NCI-H128 (cell line): ENCODE data around the gene SDR42E1.
"Not testable (repeated sequence)": the region's sequence is repeated elsewhere in the genome, so short reads cannot be mapped to it uniquely, and the experiment has no call there.

Experiments
- DNase-seq: peaks from one replicate; lab custom pipeline; 2025; ENCODE audit not compliant: unreplicated experiment; lab: John Stamatoyannopoulos, UW

Gene SDR42E1

DNA sequence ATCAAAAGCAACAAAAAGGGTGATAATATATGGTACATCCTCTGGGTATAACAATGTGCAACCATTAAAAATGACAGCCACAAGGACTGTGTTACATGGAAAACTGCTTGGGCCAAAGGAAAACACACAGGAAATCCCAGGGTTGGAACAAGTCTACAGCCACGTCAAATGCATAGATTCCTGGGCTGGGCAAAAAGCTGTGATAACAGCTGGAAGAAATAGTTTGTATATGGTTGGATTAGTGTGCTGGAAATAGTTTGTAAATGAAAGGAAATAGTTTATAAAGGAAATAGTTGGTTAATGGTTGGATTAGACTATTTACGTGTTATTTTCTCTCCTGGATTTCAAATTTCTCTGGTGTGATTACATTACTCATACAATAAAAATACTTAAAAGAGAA is 26.4 kb upstream of the SDR42E1 start:
- no peak for DNase-seq

DNA sequence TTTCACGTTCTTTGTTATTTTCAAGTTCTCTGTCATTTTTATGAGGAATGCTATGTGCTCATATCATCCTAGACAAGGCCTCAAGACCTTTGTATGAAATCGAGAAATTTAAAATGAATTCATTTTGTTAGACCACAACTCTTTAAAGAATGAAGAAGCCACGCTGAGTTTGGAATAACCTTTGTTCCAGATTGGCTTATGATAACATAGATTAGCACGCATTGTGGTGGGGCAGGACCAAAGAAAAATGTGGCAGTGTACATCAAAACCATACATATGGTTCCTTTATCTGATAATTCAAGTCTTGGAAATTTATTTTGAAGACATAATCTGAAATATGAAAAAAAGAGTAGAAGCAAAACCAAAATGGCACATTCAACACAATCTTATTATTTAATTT is 26.0 kb upstream of the SDR42E1 start:
- no peak for DNase-seq

DNA sequence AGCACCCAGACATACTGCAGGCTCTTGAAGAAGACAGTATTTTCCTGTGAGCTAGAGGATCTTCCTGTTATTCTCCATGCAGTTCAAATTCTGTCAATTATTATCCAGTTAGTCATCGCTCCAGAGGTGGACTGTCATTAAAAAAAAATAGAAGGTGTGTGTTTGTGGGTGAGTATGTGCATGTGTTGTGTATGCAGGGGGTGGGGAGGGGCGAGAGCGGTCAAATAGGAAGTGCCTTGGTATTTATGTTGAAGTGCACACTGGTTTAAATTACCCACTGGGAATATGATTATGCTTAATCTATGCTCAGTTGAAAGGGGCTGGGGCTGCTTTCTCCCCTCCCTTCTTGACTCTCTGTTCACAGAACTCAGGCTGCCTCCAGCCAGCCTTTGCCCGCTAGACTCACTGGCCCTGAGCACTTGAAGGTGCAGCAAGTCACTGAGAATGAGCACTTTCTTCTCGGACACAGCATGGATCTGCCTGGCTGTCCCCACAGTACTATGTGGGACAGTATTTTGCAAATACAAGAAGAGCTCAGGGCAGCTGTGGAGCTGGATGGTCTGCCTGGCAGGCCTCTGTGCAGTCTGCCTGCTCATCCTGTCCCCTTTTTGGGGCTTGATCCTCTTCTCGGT is 23.8 kb upstream of the SDR42E1 start, which contains the start of gene HSD17B2:
Gene HSD17B2 (plus strand): TSS at position 273 of the 632 bp plus-strand sequence. CDS start 172 bp downstream, at position 445.
- no peak for DNase-seq

DNA sequence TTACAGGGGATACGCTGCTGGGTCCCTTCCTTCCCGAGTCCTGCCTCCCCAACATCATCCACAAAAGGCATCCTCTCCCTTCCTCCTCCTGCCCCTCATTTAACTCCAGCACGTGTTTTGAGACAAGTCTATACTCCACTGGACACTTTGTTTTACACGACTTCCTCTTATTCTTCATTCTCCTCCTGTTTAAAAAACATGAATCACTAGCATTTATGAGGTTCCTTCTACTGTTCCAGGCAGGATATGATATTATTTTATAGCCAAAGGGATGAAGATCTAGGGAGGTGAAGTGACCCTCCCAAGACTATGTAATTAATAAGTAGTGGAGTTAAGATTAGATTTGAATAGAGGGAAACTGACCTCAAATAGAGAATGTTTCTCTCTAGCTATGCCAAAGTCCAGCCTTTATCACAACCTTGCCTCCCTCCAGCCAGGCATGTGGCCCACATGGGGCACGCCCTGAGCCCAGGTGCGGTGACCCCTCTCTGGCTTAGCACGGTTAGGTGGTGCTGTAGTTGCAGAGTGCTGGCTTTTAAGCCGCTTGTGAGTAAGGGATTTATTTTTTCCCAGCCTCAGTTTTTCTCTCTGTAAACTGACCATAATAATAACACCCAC is 22.5 kb upstream of the SDR42E1 start:
- no peak for DNase-seq

DNA sequence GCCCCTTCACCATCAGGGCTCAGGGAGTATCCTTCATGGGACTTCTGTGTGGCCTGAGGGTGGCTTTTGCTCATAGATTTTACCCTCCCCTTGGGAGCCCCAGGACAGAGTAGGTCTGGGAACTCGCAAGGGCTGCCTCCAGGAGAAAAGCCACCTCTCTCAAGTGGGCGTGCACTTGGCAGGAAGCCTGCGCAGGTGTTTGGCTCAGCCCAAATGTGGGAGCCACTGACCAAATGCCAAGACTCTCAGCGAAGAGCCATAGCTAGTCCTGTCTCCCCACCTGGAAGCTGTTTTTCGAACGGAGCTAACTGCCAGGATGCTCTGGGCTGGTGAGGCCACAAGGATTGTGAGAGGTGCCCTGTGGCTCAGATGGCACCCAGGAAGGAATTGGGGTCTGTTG is 21.7 kb upstream of the SDR42E1 start:
- no peak for DNase-seq

DNA sequence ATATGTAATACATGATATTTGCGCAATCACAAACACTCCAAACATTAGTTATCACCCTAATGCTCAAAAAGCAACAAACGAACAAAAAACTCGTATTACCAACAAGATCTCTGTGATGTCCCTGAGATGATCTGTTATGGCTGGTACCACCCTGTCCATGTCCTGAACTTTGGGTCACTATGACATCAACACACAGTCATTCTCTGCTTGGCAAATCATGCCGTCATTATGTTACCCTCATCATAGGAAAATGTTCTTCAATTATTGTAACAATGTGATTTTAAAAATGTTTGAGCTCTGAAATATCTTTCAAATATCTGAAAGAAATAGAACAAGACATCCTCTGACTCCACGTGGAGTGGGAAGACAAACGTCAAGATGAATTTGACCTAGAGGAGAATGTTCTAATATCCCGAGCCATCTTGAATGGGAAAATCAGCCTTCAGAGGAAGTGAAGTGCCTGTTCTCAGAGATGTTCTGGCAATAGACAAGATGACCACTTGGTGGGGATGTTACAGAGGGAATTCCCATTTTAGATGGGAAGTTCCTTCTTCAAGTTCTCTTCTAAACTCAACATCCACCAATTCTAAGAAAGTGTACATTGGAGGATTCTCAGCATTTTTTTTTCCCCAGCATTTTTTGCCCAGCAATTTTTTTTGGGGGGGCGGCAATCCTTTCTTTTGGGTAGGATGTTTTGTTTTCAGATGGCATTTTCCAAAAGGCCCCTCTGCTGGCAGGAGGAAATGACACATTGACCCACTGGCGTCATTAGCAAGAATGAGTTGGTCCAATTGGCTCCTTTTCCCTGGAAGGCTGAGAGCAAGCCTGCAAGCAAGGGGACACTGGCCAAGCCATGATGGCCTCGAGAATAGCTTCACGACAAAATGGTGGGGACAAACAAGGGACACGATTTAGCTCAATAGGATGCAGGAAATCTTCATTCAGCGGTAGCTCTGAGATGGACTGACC is 20.1 kb upstream of the SDR42E1 start:
- DNase-seq, result no peak

DNA sequence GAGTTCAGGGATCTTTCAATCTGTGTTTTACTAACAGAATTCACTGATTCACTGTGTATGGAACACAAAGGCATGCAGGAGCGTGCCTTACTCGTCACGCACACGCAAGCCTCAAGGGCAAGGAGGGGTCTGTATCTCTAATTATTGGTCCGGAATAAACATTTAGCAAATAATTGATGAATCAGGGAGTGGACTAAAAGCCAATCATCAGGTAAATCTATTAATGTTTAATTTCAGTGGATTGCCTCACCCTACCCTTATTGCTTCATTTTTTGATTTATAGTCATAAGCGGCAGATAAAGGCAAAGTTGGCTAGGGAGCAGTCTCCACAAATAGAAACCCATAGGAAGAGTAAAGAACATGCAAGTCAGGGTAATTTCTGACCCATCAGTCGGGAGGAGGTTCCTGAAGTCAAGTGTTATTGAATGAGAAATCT is 16.4 kb upstream of the SDR42E1 start:
- no peak for DNase-seq

DNA sequence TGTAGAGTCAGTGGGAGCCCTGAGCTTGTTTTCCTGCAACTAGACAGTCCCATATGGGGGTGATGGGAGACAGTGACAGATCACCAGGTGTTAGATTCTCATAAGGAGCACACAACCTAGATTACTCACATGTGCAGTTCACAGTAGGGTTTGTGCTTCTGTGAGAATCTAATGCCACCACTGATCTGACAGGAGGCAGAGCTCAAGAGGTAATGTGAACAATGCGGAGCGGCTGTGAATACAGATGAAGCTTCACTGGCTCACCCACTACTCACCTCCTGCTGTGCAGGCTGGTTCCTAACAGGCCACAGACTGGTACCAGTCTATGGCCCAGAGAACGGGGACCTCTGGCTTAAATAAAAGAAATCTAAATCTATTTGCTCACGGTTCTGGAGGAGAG is 13.6 kb upstream of the SDR42E1 start:
- DNase-seq, result no peak

DNA sequence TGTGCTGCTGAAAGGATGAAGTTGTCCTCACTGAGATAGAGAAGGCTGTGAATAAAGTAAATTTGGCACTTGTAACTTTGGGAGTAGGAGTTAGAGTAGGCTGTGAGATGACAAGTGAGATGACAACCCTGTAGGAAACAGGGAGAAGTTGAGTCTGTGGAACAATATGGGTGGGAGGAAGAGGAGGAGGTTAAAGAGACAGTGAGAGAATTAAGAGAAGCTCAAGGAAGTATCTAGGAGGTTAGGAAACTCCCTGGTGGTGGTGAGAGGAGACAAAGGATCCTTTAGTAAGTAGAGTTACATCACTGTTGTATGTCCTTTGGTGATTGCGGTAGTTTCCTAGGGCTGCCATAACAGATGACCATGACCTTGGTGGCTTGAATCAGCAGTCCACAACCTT is 13.0 kb upstream of the SDR42E1 start:
- DNase-seq, result no peak

DNA sequence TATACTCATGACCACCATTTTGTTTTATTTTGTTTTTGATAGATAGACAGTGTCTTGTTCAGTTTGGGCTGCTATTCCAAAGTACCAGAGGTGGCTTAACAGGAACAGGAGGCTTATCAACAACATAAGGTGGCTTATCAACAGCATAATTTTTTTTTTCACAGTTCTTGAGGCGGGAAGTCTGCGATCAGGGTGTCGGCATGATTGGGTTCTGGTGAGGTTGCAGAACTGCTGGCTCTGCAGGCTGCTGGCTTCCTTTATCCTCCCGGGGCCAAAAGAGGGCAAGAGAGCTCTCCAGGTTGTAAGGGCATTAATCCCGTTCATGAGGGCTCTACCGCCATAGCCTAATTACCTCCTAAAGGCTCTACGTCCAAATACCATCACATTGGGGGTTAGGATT is 11.9 kb upstream of the SDR42E1 start:
- no peak for DNase-seq

DNA sequence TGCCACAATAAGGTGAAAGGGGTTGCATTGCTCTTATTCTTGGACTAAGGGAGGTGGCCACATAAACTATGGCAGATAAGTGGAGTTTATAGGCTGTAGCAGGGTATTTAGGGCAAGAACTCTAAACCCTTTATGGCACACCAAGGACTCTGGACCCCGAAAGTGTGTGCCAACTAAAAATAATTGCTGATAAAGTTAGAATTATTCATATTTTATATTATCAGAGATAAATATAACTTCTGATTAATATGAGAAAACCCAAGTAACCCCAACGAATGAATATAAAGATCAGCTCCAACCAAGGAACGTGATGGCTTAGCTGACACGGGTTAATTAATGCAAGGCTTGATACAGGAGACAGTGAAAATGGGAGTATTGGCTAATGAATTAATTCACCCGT is 8.8 kb upstream of the SDR42E1 start:
- no peak for DNase-seq

DNA sequence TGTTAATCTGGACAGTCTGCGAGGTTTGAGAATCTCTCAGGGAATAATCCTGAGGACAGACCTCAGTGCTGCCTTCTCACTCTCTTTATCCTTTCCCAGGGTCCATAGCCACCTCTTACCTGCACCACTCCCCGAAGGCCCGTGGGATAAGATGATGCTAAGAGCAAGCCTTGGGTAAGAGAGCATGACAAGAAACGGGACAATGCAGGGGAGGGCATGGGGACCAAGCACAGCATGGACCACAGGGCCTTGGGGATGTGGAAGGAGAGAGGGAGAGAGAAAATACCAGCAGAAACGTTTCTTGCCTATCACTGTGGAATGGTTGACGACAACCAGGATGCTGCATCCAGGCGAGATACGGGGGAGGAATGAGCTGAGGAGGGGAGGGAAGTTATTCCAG is 8.3 kb upstream of the SDR42E1 start:
- DNase-seq, result no peak

DNA sequence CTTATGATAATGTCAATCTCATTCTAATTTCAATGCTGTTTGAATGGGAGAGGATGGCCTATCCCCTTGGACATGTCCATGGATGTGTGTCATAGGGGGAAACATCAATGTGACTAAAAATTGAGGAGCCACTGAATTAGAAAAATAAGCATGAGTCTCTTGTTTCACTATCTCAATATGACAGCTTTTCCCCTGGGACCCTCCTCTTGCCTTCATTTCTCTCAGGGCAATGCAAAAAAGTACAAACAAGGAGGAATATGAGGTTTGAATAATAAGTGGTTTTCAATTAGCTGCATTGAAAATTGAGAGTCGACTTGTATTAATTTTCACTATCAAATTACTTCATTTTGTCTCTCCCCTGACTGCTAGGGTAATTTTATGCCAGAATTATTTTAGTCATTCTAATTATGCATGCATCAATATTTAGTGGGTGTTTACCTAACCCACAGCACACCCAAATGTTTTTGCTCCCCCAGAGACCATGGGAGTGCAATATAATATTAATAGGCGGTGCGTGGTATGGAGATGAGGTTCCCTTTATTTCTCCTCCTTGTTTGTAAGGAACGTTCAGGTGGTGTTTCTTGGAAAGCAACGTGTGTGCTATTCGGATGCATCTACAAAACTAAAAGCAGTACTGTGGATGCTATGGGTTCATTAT is 6.8 kb upstream of the SDR42E1 start:
- DNase-seq, result no peak

DNA sequence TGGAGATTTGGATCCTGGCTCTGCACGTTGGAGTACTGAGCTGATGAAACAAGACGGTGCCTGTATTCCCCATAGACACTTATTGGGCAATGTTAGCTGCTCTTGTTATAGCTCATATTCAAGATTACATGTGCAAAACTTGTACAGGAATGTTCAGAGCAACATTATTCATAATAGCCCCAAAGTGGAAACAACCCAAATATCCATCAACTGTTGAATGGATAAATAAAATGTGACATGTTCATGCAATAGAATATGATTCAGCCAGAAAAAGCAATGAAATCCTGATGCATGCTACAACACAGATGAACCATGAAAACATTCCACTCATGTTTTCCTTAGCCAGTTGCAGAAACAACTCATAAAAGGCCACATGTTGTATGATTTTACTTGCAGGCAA is 5.7 kb upstream of the SDR42E1 start:
- no peak for DNase-seq

DNA sequence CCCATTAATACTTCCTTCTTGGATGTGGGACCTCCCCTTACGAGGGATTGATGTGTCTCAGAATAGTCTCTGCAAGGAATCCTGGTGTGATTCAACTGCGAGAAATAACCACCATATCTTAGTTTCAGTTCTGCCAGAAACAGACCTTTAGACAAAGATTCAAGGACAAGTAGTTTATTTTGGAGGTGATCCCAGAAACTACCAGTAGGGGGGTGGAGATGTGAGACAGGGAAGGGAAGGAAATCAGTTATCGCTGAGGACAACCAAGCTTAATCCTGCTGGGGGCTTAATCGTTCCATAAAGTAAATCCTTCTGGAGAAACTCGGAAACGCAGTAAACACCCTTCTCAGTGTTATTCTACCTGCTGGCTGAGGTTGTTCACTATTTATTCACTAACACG is 5.0 kb upstream of the SDR42E1 start:
- DNase-seq, result no peak

DNA sequence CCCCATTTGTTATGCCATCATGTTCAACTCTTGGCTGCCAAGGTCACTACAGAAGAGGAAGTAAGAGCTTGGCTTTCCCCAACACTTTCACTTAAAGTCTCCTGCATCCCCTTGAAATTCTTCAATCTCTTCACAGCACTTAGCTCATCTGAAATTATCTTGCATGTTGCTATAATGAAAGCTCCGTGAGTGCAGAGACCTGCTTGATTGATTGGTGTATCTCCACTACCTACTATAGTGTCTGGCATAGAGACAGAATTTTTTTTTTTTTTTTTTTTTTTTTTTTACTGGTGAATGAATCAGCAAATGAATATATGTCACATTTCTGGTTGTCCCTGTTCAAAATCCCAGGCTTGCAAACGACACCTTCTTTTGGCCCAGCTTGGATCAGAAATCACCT is 1.9 kb upstream of the SDR42E1 start:
- DNase-seq, result no peak

DNA sequence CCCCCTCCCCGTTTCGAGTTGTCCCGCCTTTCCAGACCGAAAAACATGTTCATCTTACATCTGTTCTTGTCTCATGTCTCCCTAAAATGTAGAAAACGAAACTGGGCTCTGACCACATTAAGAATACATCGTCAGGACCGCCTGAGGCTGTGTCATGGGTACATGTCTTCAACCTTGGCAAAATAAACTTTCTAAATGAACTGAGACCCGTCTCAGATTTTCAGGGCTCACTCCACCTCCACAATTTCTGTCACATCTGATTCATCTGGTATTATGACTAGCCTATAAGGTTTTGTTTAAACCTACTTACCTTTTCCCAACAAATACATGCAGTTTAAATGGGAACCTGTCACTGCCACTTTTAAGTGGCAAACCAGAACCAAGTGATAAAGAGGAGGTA is 621 bp downstream of the SDR42E1 start:
- DNase-seq, result no peak

DNA sequence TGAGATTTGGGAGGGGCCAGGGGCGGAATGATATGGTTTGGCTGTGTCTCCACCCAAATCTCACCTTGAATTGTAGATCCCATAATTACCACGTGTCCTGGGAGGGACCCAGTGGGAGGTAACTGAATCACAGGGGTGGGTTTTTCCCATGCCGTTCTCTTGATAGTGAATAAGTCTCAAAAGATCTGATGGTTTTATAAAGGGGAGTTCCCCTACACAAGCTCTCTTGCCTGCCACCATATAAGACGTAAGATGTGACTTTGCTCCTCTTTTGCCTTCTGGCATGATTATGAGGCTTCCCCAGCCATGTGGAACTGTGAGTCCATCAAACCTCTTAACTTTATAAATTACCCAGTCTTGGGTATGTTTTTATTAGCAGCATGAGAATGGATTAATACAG is 1.5 kb downstream of the SDR42E1 start:
- not testable (repeated sequence) for DNase-seq

DNA sequence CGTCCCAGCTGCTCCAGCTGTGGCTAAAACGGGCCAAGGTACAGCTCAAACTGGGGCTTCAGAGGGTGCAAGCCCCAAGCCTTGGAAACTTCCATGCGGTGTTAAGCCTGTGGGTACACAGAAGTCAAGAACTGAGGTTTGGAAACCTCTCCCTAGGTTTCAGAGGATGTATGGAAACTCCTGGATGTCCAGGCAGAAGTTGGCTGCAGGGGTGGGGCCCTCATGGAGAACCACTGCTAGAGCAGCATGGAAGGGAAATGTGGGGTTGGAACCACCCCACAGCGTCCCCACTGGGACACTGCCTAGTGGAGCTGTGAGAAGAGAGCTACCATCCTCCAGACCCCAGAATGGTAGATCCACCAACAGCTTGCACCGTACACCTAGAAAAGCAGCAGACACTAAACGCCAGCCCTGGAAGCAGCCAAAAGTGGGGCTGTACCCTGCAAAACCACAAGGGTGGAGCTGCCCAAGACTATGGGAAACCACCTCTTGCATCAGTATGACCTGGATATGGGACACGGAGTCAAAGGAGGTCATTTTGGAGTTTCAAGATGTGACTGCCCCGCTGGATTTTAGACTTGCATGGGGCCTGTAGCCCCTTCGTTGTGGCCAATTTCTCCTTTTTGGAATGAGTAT is 2.2 kb downstream of the SDR42E1 start:
- DNase-seq, result no peak

DNA sequence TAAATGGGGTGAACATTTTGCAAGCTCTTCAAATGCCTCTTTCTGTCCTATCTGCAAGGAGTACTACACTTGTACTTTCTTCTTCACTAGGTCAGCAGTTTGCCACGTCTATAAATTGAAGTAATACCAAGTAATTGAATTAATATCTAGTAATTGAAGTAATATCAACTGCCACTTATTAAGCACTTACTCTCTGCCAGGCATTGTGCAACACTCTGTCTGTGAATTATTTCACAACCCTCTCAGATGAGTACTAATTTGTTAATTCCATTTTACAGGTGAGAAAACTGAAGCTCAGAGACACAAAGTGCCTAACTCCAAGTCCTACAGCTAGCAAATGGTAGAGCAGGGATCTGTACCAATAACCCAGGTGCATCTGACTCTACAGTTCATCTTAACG is 4.1 kb downstream of the SDR42E1 start:
- no peak for DNase-seq

DNA sequence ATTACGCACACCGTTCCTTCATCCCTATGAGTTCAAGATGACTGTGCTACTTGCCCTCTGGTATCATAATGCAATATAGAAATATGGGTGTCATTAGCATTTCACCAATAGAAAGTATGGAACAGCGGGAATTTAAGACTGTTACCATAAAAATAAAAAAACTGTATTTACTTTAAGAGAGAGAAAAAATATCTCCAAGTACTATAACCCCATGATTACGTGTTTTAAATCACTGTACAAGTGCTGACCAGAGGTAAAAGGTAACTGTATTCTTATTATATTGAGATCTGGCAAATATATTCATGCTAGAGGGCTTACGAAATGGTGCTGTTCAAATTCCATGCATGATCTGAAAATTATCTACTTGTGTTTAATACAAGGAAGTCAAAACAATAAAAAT is 5.2 kb downstream of the SDR42E1 start:
- DNase-seq, result no peak
